GM19023 (cell line): ENCODE results near the gene ACSS1.

Experiments
- ATAC-seq: cut with Tn5 transposase; IDR thresholded peaks from one replicate; pipeline ENCODE4 v1.9.1; 2021; ENCODE audit warnings: mild to moderate bottlenecking, moderate library complexity; ENCODE audit not compliant: unreplicated experiment

The ACSS1 gene

DNA sequence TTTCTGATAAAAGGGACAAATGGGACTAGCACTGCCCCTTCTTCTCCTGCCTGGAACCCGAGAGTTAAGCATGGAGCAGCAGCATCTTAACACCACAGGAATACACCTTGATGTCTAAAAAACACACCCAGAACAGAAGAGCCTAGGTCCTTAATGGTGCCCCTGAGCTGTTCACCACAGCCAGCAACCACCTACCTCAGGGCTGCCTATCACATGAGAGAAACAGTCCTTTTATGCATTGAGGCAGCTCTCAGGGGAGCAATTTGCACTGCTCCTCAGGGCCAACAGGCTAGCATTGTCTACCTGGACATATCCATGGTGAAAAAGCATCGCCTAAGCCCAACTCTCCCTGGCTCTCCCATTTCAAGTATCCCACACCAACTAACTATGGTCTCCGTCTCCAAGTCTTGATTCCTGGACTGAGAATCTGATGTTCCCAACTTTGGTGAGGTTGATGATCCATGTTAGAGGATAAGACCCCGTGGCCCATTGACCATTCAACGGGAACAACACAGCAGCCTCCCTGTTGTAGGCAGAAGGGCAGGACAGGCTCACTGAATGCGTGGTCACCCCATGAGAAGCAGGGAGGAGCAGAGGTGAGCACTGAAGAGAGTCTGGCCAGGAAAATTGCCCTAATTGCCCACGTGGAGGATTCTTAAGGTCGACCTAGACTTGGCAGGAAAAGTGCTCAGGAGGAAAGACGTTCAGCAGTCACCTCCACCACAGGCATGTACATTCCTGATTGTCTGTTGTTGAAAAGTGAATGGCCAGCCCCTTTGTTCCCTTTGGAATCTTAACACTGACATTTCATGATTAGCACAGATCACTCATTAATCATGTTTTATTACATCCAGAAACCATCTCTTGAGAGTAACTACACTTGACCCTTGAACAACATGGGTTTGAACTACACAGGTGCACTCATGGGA is 61.2 kb downstream of the ACSS1 start:
- no peak for ATAC-seq

DNA sequence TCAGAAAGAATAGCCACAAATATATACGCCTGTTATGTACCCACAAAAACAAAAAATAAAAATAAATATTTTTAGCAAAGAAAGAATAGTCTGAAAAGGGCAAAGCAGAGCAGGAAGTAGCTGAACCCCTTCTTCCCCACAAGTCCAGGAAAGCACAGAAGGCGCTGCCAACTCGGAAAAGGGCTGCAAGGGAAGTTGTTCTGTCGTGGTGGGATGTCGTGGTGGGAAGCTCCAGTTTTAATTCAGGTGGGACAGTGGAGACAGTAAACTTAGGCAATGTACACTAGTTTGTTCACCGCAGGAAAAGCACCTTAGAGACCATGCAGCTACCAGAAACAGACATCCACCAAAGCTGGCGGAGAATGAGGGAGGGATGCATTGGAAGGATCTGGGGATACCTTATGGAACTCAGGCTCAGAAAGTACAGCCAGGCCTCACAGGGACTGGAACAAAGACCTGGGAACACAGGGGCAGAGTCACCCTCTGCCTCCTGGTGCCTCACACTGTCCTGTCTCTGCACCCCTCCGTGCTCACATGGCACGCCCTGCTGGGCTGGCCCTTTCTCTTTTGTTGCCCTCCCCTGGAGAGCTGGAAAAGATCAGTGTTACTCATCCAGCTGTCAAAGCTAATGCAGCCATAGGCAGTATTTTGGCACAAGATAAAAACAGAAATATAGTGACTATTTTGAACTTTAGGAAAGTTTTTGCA is 62.0 kb downstream of the ACSS1 start:
- no peak for ATAC-seq

DNA sequence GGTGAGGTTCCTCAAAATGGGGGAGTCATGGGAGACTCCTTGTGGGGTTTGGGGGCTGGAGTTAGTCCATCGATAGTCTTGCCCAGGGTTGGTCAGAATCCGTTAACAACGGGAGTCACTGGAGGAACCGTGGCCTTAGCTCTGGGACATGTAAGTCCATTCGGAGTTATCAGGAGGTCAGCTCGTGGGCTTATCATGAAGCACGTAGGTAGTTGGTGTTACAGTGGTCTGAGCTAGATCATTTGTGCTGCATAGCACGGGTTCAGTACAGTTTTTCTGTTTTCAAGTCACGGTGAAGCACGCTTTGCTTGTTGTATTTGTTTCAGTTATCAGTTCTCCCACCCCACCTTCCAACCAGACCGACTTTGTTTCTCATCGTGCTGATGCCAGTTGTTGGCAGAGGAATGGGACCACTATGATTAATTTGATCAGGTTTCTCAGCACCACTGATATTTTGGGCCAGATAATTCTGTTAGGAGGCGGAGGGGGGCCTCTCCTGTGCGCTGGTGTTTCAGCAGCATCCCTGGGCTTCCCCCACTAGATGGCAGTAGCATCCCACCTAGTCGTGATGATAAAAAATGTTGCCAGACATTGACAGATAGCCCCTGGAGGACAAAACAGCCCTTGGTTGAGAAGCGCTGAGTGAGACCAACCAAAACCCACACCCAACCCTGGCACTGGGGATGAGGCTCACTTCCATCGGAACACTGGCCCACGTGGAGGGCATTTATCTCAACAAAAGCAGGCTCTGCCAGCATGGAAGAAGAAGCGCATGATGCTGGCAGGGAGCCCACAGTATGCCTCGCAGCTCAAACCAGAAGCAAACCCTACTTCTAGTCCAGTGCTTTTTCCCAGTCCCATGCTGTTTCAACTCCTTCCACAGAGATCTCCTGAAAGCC is 63.2 kb downstream of the ACSS1 start:
- ATAC-seq = no peak

DNA sequence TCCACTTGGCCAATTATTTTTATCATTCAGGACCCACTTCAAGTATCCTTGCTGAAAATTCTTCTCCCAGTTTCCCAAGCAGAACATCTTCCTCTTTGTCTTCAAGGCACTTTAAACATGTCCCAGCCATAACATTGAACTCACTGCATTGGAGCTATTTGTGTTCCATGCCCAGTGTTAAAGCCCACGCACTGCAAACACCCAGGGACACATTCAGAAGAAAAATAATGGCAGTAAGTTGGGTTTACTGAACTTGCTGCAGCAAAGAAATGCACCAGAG is 63.8 kb downstream of the ACSS1 start:
- ATAC-seq = no peak

DNA sequence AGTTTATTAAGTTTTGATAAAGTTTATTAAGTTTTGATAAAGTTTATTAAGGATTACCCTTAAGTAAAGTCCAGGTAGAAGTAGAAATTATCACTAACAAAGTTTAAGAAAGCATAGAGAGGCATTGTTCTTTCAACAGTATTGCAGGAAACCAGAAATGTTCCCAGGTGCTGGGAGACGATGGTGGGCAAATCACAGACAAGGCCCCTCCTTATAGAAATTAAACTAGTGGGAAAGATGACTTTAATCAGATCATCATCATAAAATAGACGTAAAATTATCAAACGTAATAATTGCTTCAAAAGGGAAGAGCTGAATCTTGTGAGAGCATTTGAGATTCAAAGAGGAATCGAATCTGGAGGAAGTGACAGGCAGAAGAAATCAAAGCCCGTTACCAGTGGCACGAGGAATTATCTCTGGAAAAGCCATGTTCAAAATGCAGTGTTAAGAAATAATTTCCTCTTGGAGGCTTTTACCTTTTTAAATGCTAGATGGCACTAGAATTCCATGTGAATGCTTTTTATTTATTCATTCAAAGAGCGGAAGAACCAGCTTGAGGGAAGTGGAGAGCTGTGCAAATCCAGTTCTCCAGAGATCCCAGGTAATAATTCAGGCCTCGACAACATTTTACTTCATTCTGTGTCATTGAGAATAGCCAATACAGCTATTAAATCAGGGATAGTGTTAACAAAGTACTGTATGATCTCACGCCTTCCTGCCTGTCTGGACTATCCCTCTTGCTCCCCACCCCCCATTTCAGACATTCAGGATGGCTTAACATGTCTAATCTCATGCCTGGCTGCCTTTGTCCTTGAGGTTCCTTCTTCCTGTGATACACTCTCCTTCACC is 64.4 kb downstream of the ACSS1 start:
- no peak for ATAC-seq

DNA sequence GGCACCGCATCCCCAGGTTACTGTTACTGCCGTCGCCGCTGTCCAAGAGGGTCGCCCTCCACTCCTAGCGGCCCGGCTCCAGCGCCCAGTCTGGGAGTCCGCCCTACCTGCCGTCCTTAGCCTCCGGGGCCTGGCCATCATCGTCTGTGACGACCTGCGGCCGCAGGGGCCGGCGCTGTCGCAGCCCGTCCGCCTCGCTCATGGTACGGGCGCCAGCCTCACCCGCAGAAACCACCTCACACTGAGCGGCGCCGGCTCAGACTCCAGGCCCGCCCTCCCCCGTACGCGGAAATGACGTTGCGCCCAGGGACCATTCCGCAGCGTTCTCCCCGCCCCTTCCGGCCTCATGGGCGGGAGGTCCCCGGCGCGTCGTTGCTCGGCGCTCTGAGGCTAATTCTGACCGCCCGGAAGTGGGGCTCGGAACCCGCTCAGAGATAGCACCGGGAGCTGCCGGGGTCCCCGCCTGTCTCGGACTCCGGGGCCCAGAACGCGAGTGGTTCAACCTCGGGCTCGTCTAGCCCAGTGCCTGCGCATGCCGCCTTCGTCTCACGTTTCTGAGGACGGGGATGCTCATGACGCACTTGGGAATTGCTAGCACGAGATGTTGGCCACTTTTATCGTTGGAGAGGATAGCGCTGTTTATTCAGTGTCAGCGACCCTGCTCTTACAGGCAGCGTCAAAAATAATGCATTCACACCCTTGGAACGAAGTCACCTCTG is 65.3 kb downstream of the ACSS1 start, which contains the start of gene APMAP:
APMAP (minus strand) TSS at position 265 of the 719 bp plus-strand sequence; CDS start at position 202, 63 bp downstream.
- ATAC-seq = peak; percentile 97

DNA sequence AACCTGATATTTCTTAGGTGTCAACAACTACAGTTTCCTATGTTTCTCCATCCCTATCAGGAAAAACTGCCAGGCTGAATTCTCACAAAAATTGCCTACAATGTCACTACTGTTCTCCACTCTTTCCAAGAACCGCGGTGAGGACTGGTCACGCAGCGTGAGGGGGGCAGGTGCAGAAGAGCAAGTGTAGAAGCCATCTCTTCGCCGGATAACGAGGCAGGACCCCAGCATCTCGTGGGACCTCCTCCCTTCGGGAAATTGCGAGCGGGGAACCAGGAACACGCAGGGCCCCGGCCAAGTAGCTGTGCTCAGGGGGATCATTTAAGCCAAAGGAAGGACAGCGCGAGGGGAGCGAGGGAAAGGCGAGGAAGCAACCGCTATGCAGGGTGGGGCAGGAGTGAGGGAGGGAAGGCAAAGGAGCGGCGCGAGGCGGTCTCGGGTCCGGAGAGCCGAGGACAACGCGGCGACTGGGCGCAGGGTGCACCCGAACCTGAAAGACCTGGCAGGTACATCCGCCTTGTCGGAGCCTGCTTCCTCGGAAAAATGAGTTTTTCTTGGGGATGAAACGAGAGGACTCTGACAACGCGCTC is 65.9 kb downstream of the ACSS1 start:
- ATAC-seq = peak; percentile 35

DNA sequence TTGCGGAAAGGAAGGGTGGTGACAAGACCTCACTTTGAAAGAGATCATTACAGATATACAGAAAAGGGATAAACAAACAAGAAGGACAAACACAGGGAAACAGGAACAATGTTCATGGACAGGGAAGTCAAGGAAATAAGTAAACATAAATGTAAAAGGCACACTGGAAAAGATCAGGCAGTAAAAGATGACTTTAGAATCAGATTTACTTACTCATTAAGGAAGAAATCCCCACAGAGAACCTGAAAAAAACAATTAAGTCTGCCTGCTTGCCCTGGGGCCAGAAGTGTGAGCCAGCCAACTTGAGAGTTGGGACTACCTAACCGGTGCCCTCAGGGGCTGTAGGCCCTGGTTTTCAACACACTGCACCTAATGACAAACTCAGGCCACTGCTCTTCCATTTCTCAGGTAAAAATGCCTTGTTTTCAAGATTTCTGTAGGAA is 67.1 kb downstream of the ACSS1 start:
- no peak for ATAC-seq

DNA sequence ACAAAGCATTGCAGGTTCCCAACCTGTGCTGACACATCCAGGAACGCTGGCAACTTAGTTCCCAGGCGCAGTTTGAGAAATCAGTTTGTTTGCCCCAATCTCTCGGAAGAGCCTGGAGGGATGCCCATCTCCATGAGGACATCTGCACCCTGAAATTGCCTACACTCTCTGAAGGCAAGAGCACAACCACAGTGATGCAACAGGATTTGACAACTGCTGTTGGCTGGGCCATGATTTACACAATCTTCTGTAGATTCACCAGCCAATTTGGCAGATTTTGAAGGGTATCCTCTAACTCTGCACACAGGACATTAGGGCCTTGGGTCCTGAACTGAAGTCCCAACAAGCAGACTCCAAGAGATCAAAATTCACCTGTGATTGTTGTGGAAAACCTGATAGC is 68.8 kb downstream of the ACSS1 start:
- ATAC-seq = no peak

DNA sequence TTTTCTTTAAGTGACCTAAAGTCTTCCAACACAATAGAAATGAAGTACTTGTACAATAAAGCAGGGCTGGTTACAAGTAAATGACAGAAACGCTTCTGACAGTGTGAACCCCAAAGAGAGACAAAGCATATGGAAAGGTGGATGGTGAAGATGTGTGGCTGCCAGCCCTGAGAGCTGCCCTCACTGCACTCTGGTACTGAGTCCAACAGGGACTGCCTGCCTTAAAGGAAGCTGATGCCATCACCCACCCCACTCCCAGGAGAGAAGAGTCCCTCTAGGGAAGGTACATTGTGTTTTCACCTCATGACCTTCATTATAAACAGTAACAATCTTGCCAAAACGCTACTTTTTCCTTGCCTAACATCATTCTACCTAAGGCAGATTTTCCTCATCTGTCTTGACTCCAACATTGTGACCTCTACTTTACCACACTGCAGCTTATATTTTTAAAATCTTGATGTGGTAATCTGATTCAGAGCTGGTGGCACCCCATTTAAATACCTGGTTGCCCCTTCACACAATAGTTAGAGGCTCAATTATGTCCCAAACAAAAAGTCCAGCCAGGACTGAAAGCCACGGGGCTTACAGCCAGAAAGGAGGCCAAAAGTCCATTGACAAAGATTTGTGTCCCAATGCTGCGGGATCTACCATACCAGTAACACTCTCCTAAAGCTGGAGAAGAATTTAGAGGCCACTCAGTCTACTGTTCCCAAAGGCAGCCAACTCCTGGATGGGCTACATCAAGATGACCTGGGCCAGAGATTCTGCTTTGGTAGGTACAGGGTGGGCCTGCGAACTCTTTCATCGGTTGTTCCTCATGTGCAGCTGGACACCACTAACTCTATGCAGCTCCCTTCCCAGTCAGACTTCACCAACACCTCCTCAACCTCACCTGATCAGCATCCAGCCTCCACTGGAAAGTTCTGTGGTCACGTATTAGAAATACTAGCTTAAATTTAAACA is 69.8 kb downstream of the ACSS1 start:
- no peak for ATAC-seq

DNA sequence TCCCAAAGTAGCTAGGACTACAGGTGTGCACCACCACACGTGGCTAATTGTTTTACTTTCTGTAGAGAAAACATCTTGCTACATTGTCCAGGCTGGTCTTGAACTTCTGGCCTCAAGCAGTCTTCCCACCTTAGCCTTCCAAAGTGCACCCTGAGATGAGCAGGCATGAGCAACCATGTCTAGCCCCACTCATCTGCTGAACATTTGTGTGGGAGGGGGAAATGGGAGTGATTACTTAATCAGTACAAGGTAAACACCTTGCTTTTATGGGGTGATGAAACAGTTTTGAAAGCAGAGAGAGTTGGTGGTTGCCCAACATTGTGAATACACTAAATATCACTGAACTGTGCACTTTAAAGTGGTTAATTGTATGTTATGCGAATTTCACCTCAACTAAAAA is 70.7 kb downstream of the ACSS1 start:
- ATAC-seq = no peak

DNA sequence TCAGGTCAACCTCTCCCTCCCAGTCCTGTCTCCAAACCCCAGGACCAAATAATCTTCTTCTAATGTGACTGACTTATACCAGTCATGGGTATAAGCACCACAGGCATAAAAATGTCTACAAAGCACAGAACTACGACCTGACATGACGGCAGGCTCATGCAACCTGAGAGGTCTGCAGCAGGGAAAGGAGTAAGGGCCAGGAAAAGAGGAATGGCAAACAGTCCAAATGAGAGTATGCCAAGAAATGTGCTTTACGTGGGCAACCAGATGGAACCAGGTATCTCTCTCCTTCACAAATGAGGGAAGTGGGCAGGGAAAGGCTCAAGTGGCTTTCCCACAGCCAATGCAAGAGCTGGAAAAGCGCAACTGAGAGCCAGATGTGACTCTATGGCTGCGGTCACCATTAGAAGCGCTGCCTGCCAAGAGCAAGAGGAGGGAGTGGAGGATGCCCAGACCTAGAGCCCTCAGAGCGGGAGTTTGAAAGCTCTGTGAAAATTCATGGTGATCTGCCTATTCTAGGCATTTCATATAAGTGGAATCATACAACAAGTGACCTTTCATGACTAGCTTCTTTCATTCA is 71.4 kb downstream of the ACSS1 start:
- ATAC-seq = no peak

DNA sequence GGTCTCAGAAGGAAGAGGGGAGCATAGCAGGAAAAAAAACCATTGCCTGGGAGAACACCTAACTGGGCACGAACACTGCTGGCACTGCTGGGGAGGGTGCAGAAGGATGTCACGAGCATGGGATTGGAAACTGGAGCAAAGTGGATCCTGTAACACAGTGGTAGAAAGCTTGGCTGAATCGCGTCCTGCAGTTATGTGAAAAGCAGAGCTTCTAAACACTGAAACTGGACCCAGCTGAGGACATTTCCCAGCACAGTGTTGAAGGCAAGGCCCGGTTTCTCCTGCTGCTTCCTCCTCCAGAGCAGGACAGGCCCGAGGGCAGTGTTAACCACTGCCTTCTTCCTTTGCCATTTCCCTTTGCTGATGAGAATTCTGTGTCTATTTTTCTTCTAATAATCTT is 72.1 kb downstream of the ACSS1 start:
- ATAC-seq = no peak

DNA sequence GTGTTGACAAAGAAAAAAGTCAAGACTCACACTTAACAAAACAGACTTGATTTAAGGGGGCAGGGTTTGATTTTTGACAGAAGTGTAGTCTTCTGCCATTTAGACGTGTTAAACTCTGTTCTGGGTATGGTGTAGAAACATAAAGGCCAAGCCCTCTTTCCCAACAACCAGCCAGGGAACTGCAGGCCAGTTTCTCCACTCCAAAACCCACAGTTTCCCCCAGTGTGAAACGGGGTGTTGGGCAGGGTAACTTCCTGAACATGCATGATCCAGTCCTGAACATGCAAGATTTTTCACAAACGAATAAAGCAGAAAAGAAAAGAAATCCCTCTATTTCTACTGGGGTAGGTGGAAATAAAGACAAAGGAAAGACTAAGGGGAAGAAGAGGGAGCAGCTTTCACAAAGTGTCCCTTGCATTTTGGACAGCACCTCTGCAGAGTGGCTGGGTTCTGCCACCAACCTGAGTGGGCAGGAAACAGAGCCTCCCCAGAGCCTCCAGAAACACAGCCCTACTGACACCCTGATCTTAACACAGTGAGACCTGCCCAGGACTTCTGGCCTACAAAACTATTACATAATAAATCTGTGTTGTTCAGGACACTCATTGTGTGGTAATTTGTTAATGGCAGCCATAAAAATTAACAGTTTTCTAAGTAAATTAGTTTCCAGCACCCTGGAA is 72.8 kb downstream of the ACSS1 start:
- no peak for ATAC-seq

DNA sequence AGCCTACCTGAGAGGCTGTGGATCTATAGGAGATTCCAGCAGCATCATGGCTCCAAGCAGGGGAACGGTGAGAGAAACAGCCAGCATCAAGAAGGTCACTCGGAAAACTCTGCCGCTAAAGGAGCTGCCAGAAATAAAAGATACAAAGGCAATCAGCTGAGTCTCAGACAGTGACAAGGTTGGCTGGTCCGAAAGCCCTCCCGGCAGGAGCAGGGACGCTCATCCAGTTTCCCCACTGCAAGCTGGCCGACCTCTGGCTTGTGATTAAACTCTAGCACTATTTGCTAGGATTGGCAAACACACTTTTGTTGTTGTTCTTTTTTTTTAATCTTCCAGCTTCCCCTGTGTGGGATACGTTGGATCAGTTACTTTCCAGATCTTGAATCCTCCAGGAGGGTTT is 74.0 kb downstream of the ACSS1 start:
- ATAC-seq = no peak

DNA sequence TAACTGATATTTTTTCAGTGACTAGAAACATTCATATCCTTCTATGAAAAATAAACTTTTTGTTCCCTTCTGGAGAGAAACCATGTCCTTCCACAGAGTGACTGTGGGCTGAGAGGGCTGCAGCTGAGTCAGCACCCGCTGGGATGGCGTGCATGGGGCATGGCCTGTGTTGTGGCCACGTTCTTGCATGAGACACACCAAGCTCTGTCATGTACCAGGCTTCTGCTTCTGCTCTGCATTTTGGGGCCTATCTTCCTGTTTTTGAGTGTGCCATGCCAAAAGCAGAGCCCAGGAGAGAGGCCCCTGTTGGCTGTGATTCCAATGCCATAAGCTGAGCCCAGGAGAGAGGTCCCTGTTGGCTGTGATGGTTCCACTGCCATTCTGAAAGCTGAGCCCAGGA is 76.1 kb downstream of the ACSS1 start:
- no peak for ATAC-seq

DNA sequence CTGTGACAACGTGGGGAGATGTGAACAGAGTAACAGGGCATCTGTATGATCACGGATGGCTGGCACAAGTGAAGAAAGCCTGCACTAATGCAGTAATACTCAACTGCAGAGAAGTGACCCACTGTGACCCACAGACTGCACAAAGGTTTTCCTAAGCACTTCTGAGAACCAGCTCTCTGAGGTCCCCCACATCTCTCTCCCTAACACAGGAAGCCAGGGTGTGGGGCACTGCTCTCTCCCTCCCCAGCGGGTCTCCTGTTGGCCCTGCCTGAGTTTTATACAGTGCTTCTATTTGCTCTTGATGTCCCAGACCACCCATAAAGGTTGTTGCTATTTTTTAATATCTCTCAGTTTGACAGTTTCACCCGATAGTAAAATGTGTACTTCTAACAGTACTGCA is 76.7 kb downstream of the ACSS1 start:
- no peak for ATAC-seq
